Cerebellar nuclear complex (tissue), 1 donor: ENCODE data around the gene DMXL1.
"Not testable (repeated sequence)": the region's sequence is repeated elsewhere in the genome, so short reads cannot be mapped to it uniquely, and the experiment has no call there.

Experiments
- DNase-seq, 2 experiments: peaks; one replicate each; lab custom pipeline; 2025; lab: John Stamatoyannopoulos, UW

DMXL1 gene

GRCh38 chr5:119122474-119122873 is 51.6 kb downstream of the DMXL1 start:
- DNase-seq = not testable (repeated sequence)

- no peak for DNase-seq
These were observed 52.4 kb downstream of the DMXL1 start for GRCh38 chr5:119123280-119123679.

GRCh38 chr5:119129770-119130169 is 58.9 kb downstream of the DMXL1 start:
- DNase-seq = no peak

- no peak for DNase-seq
These were observed 60.8 kb downstream of the DMXL1 start for GRCh38 chr5:119131530-119132304.

- not testable (repeated sequence) for DNase-seq
These were observed 64.9 kb downstream of the DMXL1 start for GRCh38 chr5:119135743-119136142.

- no peak for DNase-seq
These were observed 65.9 kb downstream of the DMXL1 start for GRCh38 chr5:119136666-119137318.

GRCh38 chr5:119153629-119154028 is 82.7 kb downstream of the DMXL1 start:
- no peak for DNase-seq

GRCh38 chr5:119158144-119158543 is 87.3 kb downstream of the DMXL1 start:
- no peak for DNase-seq

- no peak for DNase-seq
These were observed 90.5 kb downstream of the DMXL1 start for GRCh38 chr5:119161430-119161829.

GRCh38 chr5:119166026-119166425 is 95.1 kb downstream of the DMXL1 start:
- no peak for DNase-seq

GRCh38 chr5:119168401-119168800 is 97.5 kb downstream of the DMXL1 start:
- DNase-seq = no peak

- DNase-seq = no peak
These were observed 100.8 kb downstream of the DMXL1 start for GRCh38 chr5:119171686-119172085.

- DNase-seq = no peak
These were observed 103.8 kb downstream of the DMXL1 start for GRCh38 chr5:119174578-119175163.

GRCh38 chr5:119176785-119177184 is 105.9 kb downstream of the DMXL1 start:
- DNase-seq = no peak

GRCh38 chr5:119177226-119177625 is 106.3 kb downstream of the DMXL1 start:
- no peak for DNase-seq

GRCh38 chr5:119178435-119178834 is 107.5 kb downstream of the DMXL1 start:
- no peak for DNase-seq

GRCh38 chr5:119179857-119180641 is 109.2 kb downstream of the DMXL1 start:
- DNase-seq = no peak

GRCh38 chr5:119185512-119185911 is 114.6 kb downstream of the DMXL1 start:
- DNase-seq = not testable (repeated sequence)

GRCh38 chr5:119187776-119188529 is 117.1 kb downstream of the DMXL1 start:
- no peak for DNase-seq

- DNase-seq = no peak
These were observed 119.7 kb downstream of the DMXL1 start for GRCh38 chr5:119190470-119191095.

- no peak for DNase-seq
These were observed 121.1 kb downstream of the DMXL1 start for GRCh38 chr5:119191944-119192343.
